ENCODE results near the gene HTRA3. TPM values are rescaled to one million over a fixed set of nuclear protein-coding genes. Genes with fewer than 3 reads are reported as not detected.
"Not testable (repeated sequence)": the region's sequence is repeated elsewhere in the genome, so short reads cannot be mapped to it uniquely, and the experiment has no call there.

Gene HTRA3
- total and polyA plus RNA-seq, 4 donors = 0.36 to 1.2 (median 1.1) TPM

DNA sequence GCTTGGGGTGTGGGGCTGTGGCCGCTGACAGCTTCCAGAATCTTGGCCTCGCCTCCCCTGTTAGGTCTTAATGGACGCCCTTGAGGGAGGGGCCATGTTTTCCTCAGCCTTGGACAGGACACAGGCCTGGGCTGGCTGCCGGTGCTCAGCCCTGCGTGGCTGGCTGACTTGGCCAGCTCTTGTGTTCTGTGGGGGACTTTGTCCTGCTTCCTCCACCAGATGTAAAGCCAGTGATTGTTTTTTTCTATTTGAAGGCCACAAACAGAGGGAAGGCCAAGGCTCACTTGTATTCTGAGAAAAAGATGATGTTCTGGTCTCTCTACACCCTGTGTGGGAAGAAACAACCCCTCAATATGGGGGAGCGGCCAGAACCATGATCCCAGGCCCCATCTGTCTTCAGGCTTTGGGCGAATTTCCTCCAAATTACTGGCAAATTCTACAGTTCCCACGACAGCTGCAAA lies 71.3 kb downstream of the HTRA3 start:
- no peak overlapping the region for H3K4me3 ChIP-seq (ENCODE audit: low read depth in 1 of 3, low read length in 3 of 3)
- no peak overlapping the region for H3K27ac ChIP-seq (ENCODE audit: low read depth in 1 of 2, low read length in 2 of 2)
- no peaks in the 10 kb centered on the region for H3K9me3 ChIP-seq (ENCODE audit: control insufficient read depth in 4 of 4, low read length in 3 of 4)
- 70% methylated on average over 8 of the region's 8 CpGs for whole genome bisulfite sequencing
- no peaks in the 10 kb centered on the region for H3K4me1 ChIP-seq (ENCODE audit: control insufficient read depth in 4 of 4, insufficient read depth in 4 of 4, low read length in 3 of 4)
- H3K36me3 ChIP-seq (ENCODE audit: control insufficient read depth in 4 of 4, insufficient read depth in 3 of 4, low read depth in 1 of 4, low read length in 3 of 4) = no peaks in the 10 kb centered on the region
- TF ChIP-seq FOXA2 (IDR thresholded peaks at IDR 0.05) (no peak), EGR1 (IDR thresholded peaks at IDR 0.05; ENCODE audit: low read depth in 2 of 2) (no peak), NR2F2 (IDR thresholded peaks at IDR 0.05) (peak; percentile 38), TAF1 (conservative IDR thresholded peaks at IDR 0.05) (no peak), SP1 (IDR thresholded peaks at IDR 0.05) (no peak), HNF4G (IDR thresholded peaks at IDR 0.05) (no peak), YY1 (IDR thresholded peaks at IDR 0.05) (no peak), RAD21 (IDR thresholded peaks at IDR 0.05) (no peak), JUND (IDR thresholded peaks at IDR 0.05) (no peak), ATF3 (IDR thresholded peaks at IDR 0.05) (no peak), HNF4A (conservative IDR thresholded peaks at IDR 0.05) (peak in 1 of 2 donors; percentile 8), CTCF (IDR thresholded peaks at IDR 0.05; ENCODE audit: low read depth, low read length, missing input control) (no peak), FOXA1 (IDR thresholded peaks at IDR 0.05) (no peak), GABPA (IDR thresholded peaks at IDR 0.05 in 1 of 2, conservative IDR thresholded peaks at IDR 0.05 in 1 of 2) (no peak), RXRA (IDR thresholded peaks at IDR 0.05) (peak in 1 of 2 donors; percentile 14)
- TF ChIP-seq, protein P1, sequence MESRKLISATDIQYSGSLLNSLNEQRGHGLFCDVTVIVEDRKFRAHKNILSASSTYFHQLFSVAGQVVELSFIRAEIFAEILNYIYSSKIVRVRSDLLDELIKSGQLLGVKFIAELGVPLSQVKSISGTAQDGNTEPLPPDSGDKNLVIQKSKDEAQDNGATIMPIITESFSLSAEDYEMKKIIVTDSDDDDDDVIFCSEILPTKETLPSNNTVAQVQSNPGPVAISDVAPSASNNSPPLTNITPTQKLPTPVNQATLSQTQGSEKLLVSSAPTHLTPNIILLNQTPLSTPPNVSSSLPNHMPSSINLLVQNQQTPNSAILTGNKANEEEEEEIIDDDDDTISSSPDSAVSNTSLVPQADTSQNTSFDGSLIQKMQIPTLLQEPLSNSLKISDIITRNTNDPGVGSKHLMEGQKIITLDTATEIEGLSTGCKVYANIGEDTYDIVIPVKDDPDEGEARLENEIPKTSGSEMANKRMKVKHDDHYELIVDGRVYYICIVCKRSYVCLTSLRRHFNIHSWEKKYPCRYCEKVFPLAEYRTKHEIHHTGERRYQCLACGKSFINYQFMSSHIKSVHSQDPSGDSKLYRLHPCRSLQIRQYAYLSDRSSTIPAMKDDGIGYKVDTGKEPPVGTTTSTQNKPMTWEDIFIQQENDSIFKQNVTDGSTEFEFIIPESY (IDR thresholded peaks at IDR 0.05) = no peak
- TF ChIP-seq, protein P2, sequence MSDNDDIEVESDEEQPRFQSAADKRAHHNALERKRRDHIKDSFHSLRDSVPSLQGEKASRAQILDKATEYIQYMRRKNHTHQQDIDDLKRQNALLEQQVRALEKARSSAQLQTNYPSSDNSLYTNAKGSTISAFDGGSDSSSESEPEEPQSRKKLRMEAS (IDR thresholded peaks at IDR 0.05) = no peak
- TF ChIP-seq, protein P3, sequence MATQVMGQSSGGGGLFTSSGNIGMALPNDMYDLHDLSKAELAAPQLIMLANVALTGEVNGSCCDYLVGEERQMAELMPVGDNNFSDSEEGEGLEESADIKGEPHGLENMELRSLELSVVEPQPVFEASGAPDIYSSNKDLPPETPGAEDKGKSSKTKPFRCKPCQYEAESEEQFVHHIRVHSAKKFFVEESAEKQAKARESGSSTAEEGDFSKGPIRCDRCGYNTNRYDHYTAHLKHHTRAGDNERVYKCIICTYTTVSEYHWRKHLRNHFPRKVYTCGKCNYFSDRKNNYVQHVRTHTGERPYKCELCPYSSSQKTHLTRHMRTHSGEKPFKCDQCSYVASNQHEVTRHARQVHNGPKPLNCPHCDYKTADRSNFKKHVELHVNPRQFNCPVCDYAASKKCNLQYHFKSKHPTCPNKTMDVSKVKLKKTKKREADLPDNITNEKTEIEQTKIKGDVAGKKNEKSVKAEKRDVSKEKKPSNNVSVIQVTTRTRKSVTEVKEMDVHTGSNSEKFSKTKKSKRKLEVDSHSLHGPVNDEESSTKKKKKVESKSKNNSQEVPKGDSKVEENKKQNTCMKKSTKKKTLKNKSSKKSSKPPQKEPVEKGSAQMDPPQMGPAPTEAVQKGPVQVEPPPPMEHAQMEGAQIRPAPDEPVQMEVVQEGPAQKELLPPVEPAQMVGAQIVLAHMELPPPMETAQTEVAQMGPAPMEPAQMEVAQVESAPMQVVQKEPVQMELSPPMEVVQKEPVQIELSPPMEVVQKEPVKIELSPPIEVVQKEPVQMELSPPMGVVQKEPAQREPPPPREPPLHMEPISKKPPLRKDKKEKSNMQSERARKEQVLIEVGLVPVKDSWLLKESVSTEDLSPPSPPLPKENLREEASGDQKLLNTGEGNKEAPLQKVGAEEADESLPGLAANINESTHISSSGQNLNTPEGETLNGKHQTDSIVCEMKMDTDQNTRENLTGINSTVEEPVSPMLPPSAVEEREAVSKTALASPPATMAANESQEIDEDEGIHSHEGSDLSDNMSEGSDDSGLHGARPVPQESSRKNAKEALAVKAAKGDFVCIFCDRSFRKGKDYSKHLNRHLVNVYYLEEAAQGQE (IDR thresholded peaks at IDR 0.05) = no peak
- no peaks in the 10 kb centered on the region for H3K27me3 ChIP-seq (ENCODE audit: control insufficient read depth in 4 of 4, insufficient read depth in 4 of 4, low read length in 3 of 4)
- no peak for DNase-seq (ENCODE audit: low spot score)
- H3K9ac ChIP-seq (ENCODE audit: low read depth in 1 of 2, low read length in 2 of 2) = no peak overlapping the region

- H3K27ac ChIP-seq (ENCODE audit: low read depth in 1 of 2, low read length in 2 of 2); H3K27me3 ChIP-seq (ENCODE audit: control insufficient read depth in 4 of 4, insufficient read depth in 4 of 4, low read length in 3 of 4); H3K9me3 ChIP-seq (ENCODE audit: control insufficient read depth in 4 of 4, low read length in 3 of 4); H3K4me1 ChIP-seq (ENCODE audit: control insufficient read depth in 4 of 4, insufficient read depth in 4 of 4, low read length in 3 of 4); H3K4me3 ChIP-seq (ENCODE audit: low read depth in 1 of 3, low read length in 3 of 3); H3K9ac ChIP-seq (ENCODE audit: low read depth in 1 of 2, low read length in 2 of 2); DNase-seq (ENCODE audit: low spot score); H3K36me3 ChIP-seq (ENCODE audit: control insufficient read depth in 4 of 4, insufficient read depth in 3 of 4, low read depth in 1 of 4, low read length in 3 of 4): not testable (repeated sequence)
- 94% methylated on average over 7 of the region's 7 CpGs for WGBS
These were observed 71.7 kb downstream of the HTRA3 start for GRCh38 chr4:8341281-8341680.

Measured in liver (tissue), 9 donors.